Fibroblast of skin of scalp (primary cell): Measurements from ENCODE around the gene TMEM221. TPM values are rescaled to one million over a fixed set of nuclear protein-coding genes. Genes with fewer than 3 reads are reported as not detected.
"Not testable (repeated sequence)": the region's sequence is repeated elsewhere in the genome, so short reads cannot be mapped to it uniquely, and the experiment has no call there.

Source experiments
- DNase-seq: peaks from one replicate; pipeline ENCODE4 v3.0.0-alpha.2; 2013
- polyA plus RNA-seq, 2 experiments: library from polyadenylated mRNA; unstranded; fragments of 120-200 nt; gene quantifications; one replicate each; pipeline ENCODE4 v1.2.1, GENCODE V29; 2013; ENCODE audit not compliant: insufficient read length in 2 of 2

Gene TMEM221
- polyA plus RNA-seq (2013, experiment 1 of 2; ENCODE audit: insufficient read length): 0.11 TPM
- 0.21 TPM for polyA plus RNA-seq (2013, experiment 2 of 2; ENCODE audit: insufficient read length)

- DNase-seq: peak; percentile 33
Measured at GRCh38 chr19:17448131-17448967, at the start of gene TMEM221. TMEM221 (minus strand) TSS chr19:17448668; CDS start chr19:17448462, 206 bp downstream.

DNA sequence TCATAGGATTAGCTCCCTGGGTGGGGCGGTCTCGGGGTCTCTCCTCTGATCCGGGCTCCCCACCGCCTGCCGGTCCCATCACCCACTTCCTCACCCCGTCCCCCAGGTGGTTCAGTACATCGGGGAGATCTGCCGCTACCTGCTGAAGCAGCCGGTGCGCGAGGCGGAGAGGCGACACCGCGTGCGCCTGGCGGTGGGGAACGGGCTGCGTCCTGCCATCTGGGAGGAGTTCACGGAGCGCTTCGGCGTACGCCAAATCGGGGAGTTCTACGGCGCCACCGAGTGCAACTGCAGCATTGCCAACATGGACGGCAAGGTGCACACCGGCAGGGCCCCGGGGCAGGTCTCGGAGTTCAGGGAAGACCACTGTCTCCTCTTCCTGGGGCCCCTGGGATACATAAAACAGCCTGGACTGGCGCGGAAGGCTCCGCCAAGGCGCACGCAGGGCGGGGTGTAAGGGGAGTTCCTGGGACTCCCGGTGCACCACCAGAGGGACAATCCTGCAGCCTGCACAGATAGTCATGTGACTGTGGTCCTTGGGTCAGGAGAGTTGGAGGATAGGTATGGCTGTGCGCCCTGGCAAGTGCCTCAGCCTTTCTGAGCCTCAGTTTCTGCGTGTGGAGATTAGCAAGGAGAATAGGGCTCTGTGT, 48.8 kb upstream of the TMEM221 start:
- DNase-seq: no peak

DNA sequence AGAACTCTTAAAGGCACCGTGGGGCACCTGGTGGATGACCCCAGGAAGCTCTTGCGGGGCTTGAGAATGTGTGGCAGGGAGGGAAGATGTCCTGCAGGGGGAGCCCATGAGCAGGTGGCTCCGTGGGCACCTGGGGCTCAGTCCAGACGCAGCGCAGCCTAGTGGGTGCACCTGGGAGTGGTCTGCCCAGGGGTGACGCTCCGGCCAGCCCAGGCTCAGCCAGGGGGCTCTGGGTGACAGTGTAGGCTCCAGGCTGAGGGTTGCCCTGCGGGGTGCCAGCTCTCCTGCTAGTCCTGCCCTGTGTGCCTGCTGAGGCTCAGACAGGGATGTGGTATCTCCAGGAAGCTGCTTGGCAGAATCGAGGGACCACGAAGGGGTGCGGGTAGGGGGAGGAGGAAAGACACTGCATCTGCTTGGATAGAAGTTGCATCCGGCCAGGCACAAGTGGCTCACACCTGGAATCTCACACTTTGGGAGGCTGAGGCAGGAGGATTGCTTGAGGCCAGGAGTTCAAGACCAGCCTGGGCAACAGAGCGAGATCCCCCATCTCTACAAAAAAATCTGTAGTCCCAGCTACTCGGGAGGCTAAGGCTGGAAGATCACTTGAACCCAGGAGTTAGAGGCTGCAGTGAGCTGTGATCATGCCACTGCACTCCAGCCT, 48.0 kb upstream of the TMEM221 start:
- DNase-seq: peak; percentile 77

- DNase-seq: peak; percentile 33
Measured at GRCh38 chr19:17495639-17496296, 47.3 kb upstream of the TMEM221 start.

GRCh38 chr19:17491287-17491686, 42.8 kb upstream of the TMEM221 start:
- peak; percentile 84 for DNase-seq

DNA sequence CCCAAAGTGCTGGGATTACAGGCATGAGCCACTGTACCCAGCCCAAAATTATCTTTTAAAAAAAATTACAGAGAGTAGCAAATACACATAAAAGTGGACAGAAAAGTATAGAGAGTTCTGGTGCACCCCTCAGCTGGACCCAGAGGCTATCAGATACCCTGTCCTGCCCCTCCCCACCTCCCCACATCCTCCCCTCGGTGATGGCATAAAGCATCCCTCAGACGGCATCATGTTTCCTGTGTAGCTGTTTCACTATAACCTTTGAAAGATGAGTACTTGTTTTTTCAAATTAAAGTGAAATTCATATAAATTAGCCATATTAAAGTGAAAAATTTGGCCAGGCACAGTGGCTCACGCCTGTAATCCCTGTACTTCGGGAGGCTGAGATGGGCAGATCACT, 41.9 kb upstream of the TMEM221 start:
- no peak for DNase-seq

DNA sequence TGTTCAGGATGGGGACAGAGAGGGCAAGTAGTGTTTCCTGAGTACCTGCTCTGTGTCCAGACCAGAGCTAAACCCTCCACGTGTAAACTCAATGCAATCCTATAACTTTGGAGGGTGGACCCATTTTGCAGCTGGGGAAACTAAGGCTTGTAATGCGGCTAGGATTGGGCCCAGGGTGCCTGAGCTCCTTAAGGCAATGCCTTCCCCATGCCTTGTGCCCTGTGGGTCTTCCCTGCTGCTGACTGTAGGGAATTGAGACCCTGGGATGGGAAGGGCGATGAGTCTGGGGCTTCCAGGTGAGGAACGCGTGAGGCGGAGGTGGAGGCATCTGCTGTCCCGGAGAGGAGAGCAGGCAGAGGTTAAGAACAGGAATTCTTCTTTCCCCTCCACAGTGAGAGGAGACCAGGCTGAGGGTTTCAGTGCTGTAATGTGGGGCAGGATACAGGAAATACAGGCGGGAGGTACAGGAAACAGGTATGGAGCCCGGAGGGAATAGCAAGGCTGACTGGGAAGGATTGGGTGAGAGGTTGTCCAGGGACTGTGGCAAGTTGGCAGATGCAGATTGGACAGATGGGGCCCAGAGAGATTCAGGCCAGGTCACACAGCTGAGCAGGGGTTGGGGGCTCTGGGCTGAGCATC, 41.0 kb upstream of the TMEM221 start:
- DNase-seq: no peak

GRCh38 chr19:17488593-17489391, 40.3 kb upstream of the TMEM221 start:
- peak; percentile 37 for DNase-seq

DNA sequence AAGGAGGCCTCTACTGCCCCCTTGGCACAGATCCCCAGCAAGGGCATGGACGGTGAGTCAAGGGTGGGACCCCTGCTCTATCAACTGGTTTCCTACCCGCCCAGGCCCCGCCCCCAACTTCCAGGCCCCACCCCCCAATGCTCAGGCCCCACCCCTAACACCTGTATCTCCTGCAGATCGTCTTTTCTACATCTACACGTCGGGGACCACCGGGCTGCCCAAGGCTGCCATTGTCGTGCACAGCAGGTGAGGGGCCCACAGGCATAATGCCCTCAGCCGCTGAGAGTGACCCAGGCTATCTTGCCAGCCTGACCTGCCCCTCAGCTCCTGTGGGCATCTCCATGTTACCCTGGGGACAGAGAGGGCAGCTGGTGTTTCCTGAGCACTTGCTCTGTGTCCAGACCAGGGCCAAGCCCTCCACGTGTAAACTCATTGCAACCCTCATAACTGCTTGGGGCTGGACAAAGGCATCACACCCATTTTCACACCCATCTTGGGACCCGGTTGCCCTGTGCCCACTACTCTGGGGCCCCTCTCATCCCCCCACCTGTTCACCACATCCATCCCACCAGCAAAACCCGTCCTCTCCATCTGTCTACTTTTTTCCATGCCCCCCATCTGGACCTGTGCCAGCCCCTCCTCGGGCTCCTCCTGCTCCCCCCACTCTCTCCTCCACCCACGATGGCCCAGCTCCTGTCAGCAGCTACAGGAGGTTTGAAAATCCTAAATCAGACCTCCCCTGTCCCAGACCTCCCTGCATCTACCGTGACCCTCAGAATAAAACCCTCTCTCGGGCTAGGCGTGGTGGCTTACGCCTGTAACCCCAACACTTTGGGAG, 39.0 kb upstream of the TMEM221 start:
- no peak for DNase-seq

DNA sequence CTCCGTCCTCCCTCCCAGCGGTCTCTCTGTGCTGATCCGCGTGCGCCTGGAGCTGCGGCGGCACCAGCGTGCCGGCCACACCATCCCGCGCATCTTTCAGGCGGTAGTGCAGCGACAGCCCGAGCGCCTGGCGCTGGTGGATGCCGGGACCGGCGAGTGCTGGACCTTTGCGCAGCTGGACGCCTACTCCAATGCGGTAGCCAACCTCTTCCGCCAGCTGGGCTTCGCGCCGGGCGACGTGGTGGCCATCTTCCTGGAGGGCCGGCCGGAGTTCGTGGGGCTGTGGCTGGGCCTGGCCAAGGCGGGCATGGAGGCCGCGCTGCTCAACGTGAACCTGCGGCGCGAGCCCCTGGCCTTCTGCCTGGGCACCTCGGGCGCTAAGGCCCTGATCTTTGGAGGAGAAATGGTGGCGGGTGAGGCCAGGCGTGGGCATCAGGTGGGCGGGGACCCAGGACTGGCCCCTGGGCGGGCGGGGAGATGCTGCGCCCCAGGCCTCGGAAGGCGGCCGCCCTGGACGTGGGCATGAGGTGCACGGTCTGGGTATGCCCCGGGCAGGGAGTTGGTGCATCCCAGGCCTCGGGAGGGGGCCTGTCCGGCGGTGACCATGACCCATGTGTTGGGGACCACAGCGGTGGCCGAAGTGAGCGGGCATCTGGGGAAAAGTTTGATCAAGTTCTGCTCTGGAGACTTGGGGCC, 38.2 kb upstream of the TMEM221 start:
- DNase-seq: no peak

DNA sequence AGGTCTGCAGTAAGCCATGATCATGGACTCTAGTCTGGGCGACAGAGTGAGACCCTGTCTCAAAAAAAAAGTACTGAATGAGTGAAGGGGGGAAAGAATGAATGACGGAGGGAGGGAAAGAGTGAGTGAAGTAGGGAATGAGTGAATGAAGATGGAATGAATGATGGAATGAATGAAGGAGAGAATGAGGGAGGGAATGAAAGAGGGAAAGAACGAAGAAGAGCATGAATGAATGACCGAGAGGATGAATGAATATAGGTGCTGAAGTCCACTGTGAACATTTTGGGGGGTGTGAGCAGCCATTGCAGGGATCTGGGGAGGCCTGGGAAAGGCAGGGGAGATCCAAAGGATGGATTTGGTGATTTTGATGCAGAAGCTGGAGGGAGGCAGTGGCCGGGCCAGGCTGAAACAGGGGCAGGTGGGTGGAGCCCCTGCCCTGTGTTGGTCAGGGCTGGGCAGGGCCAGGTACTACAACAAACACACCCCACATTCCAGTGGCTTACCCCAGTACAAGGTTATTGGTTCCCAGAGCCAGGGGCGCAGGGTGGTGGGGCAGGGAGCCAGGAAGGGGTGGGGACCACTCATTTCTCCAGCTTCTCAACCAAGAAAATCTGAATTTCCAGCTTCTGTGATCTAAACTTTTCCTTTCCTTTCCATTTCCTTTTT, 36.2 kb upstream of the TMEM221 start:
- no peak for DNase-seq

DNA sequence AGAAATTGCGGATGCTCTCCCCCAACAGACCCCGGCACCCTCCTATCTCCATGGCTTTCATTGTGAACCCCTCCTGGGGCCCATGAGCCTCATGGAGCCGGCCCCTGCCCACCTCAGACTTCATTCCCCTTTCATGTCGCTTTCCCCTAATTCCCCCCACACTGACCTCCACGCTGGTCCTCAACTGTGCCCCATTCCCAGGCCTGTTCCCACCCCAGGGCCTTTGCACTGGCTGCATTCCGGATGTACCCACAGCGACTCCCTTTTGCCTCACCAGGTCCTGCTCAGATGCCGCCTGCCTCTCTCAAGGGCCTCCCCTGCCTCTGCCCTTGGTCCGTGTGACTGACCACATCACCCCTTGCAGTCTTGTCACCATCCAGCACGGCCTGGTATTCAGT, 35.1 kb upstream of the TMEM221 start:
- no peak for DNase-seq

DNA sequence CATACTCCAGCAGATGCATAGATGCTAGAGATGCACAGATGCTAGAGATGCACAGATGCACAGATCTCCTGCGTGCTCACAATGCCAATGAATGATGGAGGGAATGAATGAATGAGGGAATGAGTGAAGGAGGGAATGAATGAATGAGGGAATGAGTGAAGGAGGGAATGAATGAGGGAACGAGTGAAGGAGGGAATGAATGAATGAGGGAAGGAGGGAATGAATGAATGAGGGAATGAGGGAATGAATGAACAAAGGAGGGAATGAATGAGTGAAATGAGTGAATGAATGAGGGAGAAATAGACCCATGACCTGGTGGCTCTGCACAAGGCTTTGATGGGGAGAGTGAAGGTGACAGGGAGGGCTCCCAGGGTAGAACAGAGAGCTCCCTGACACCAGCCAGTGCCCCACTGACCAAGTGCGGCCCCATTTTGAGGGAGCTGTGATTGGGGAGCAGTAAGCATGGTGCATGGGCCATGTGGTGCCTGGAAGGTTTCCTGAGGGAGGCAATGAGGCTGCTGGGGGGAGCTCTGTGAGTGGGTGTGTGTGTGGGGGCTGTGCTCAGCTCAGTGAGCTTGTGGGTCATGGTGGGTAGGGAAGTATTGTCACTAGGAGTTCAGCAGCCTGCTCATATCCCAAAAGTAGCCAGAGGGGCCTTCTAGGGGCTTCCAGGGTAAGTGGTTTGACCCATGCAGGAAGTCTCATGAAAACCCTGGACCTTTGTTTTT, 34.6 kb upstream of the TMEM221 start:
- DNase-seq: no peak

- DNase-seq: no peak
Measured at GRCh38 chr19:17481986-17482385, 33.5 kb upstream of the TMEM221 start.

DNA sequence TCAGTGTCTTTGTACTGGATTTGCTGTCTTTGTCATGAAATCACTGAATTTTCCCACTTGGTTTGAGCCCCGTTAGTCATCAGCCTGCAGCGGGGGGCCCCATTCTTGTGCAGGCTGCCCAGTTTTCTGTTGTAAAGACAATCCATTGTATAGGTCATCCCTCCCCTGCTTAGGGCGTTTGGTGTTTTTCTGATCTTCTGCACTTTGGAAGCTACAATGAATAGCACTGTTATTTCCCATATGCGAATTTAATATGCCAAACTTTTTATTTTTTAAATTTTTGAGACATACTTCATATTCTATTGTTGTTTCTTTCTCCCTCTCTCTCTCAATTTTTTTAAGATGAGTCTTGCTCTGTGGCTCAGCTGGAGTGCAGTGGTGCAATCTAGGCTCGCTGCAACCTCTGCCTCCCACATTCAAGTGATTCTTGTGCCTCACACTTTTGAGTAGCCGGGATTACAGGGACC, 30.9 kb upstream of the TMEM221 start:
- DNase-seq: peak; percentile 94

DNA sequence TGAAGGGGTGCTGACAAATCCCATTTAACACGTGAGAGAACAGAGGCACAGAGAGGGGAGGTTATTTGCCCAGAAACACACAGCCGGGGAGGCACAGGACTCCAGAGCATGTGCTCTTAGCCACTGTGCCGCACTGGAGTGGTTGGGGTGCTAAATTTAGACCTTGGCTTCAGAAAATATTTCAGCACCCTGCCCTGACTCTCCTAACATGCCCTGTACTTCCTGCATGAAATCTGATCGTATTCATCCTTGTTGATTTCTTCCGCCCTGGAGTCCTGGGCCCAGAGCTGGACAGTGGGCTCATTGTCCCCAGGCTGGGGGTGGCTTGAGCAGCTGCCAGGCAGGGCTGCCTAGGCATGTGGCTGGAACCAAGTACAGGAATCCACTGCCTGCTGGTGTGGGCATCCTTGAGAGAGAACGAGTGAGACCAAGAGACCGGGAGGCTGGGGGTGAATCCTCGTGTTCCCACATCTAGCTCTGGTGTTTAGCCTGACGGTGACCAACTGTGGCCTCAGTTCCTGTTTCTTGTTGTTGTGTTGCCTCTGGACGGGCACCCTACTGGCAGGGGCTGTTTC, 27.2 kb upstream of the TMEM221 start:
- DNase-seq: peak; percentile 70

GRCh38 chr19:17475011-17475540, 26.6 kb upstream of the TMEM221 start:
- not testable (repeated sequence) for DNase-seq

GRCh38 chr19:17473041-17473440, 24.6 kb upstream of the TMEM221 start:
- peak; percentile 82 for DNase-seq
